ENCODE measurements around the gene WDR33. TPM values are rescaled to one million over a fixed set of nuclear protein-coding genes. Genes with fewer than 3 reads are reported as not detected.

WDR33 gene
- total and polyA plus RNA-seq, 2 donors (not counting 3 experiments of a cell fraction or from before 2014, with no cell fraction given) = 16.4 to 52.5 TPM

DNA sequence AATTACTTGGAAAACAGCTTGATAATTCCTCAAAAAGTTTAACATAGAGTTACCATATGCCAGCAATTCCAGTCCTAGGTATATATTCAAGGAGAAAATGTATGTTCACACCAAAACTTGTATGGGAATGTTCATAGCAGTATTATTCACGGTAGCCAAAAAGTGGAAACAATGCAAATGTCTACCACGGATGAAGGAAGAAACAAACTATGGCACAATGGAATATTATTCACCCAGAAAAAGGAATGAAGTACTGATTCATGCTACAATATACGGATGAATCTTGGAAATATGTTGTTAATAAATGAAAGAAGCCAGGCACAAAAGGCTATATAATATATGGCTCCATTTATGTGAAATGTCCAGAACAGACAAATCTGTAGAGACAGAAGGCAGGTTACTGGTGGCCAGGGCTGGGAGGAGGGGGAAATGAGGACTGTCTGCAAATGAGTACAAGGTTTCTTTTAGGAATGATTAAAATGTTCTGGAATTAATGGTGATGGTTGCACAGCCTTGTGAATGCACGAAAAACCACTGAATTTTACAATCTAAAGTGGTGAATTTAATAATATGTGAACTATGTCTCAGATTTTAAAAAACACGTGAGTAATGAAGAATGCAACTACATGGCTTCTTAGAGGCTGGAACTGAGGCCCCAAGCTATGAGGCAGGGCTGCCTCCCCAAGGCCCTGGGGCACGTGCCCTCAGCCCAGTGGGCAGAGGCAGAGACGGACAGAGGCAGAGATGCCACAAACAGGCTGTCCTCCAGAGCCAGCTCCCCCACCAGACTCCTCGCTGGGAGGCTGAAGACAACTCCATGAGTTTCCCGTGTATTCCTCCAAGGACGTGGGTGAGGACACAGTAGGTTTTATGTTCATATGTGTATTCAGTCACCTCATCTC is 140.7 kb downstream of the WDR33 start:
- TF ChIP-seq FOS (IDR thresholded peaks at IDR 0.05; ENCODE audit: borderline replicate concordance, insufficient read depth, low read length) = no peak
- TF ChIP-seq EZH2 (IDR thresholded peaks at IDR 0.05; ENCODE audit: borderline replicate concordance, low read depth, low read length, severe bottlenecking) = no peak
- TF ChIP-seq MYC (IDR thresholded peaks at IDR 0.05; ENCODE audit: low read depth, low read length) = no peak
- TF ChIP-seq, protein P1, sequence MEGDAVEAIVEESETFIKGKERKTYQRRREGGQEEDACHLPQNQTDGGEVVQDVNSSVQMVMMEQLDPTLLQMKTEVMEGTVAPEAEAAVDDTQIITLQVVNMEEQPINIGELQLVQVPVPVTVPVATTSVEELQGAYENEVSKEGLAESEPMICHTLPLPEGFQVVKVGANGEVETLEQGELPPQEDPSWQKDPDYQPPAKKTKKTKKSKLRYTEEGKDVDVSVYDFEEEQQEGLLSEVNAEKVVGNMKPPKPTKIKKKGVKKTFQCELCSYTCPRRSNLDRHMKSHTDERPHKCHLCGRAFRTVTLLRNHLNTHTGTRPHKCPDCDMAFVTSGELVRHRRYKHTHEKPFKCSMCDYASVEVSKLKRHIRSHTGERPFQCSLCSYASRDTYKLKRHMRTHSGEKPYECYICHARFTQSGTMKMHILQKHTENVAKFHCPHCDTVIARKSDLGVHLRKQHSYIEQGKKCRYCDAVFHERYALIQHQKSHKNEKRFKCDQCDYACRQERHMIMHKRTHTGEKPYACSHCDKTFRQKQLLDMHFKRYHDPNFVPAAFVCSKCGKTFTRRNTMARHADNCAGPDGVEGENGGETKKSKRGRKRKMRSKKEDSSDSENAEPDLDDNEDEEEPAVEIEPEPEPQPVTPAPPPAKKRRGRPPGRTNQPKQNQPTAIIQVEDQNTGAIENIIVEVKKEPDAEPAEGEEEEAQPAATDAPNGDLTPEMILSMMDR (IDR thresholded peaks at IDR 0.05; ENCODE audit: extremely low read depth in 1 of 2, insufficient read depth in 1 of 2, low read depth in 1 of 2, low read length in 2 of 2) = no peak
- TF ChIP-seq JUN (IDR thresholded peaks at IDR 0.05; ENCODE audit: borderline replicate concordance, insufficient read depth, insufficient read length, low read depth) = no peak
- no peak for TF ChIP-seq GATA2 (IDR thresholded peaks at IDR 0.05; ENCODE audit: insufficient read depth, insufficient read length, low read depth, low read length)
- no peak for TF ChIP-seq POLR2AphosphoS5 (IDR thresholded peaks at IDR 0.05; ENCODE audit: insufficient read depth, low read depth, low read length)
- TF ChIP-seq MAX (IDR thresholded peaks at IDR 0.05; ENCODE audit: insufficient read depth, insufficient read length) = no peak
- TF ChIP-seq POLR2A (IDR thresholded peaks at IDR 0.05; ENCODE audit: low read depth, low read length) = no peak
- Histone ChIP-seq H3K27me3 (ENCODE audit: control insufficient read depth in 2 of 2, insufficient read depth in 2 of 2, low read length in 2 of 2) (no peaks in the 10 kb centered on the region), H3K9me3 (replicated peaks; ENCODE audit: control insufficient read depth, insufficient read depth, low read length) (no peaks in the 10 kb centered on the region), H3K36me3 (ENCODE audit: control insufficient read depth in 2 of 2, extremely low read depth in 1 of 2, insufficient read depth in 2 of 2, low read length in 2 of 2) (no peaks in the 10 kb centered on the region), H3K9ac (replicated peaks; ENCODE audit: extremely low read depth, insufficient read depth, low read length) (no peak overlapping the region), H3K27ac (ENCODE audit: insufficient read depth, low read depth, low read length) (no peak overlapping the region), H3K4me1 (ENCODE audit: control insufficient read depth, extremely low read depth, insufficient read depth, low read length) (peaks cover 14% of the 10 kb centered on the region), H2AFZ (ENCODE audit: low read depth, low read length) (no peak overlapping the region), H3K4me2 (ENCODE audit: insufficient read depth, low read length) (no peak overlapping the region), H3K9me1 (replicated peaks; ENCODE audit: control insufficient read depth, extremely low read depth, insufficient read depth, low read length) (no peaks in the 10 kb centered on the region), H3K79me2 (ENCODE audit: control insufficient read depth, insufficient read depth, low read length) (no peaks in the 10 kb centered on the region), H4K20me1 (replicated peaks; ENCODE audit: control insufficient read depth, extremely low read depth, insufficient read depth, low read length) (no peaks in the 10 kb centered on the region), H3K4me3 (replicated peaks in 1 of 3; ENCODE audit: insufficient read depth in 1 of 3, low read depth in 1 of 3, low read length in 3 of 3) (no peak overlapping the region)
- intact Hi-C loops (cut with micrococcal nuclease) = no loop called here
- no TSS peak for BruUV-seq (replicated peaks)
- CTCF ChIA-PET = interaction anchor here (2.3 kb wide), 1 partner anchor 79 kb away, joined by 8 read pairs; no protein-coding TSS in a partner anchor
- FAIRE-seq (no peak), DNase-seq (ENCODE audit: low read depth, low spot score) (no peak)
- dilution Hi-C loops (cut with MboI; ENCODE audit: extremely low pct_ligation_motif_present, low sequenced_read_pairs) = no loop called here
- POLR2A ChIA-PET = no interaction called here

All from endothelial cell of umbilical vein (primary cell).